HCT116 (cell line): ENCODE data around the gene SLC16A5. TPM values are rescaled to one million over a fixed set of nuclear protein-coding genes. Genes with fewer than 3 reads are reported as not detected.

Source experiments
- ATAC-seq: fragments of 200-7000 bp; cut with Tn5 transposase; 2 replicates; pipeline ENCODE4 v1.9.1; 2020; ENCODE audit warnings: mild to moderate bottlenecking, moderate library complexity
- BruUV-seq: library from RNA; stranded (reverse); fragments of 400-500 nt; replicated peaks from 2 replicates; lab custom pipeline; 2021; lab: Mats Ljungman, UMichigan
- CTCF ChIA-PET: fragments of 300-600 bp; sonication (Branson Sonifier 250); formaldehyde crosslinking; loops from one replicate; lab custom pipeline; 2021; ENCODE audit warnings: antibody characterized with exemption; lab: Charles Lee
- POLR2A ChIA-PET: fragments of 300-600, 350-600 bp; sonication (Branson Sonifier 250); formaldehyde crosslinking; loops from one replicate; lab custom pipeline; 2021; ENCODE audit warnings: antibody characterized with exemption; lab: Charles Lee
- RAD21 ChIA-PET, 2 experiments: fragments of 300-600 bp; sonication (Branson Sonifier 250); formaldehyde crosslinking; loops; one replicate each; lab custom pipeline; 2023; ENCODE audit warnings: low total read pairs in 2 of 2; ENCODE audit not compliant: uncharacterized antibody in 2 of 2, unreplicated experiment in 2 of 2, low non-redundant PET in 1 of 2; lab: Charles Lee
- DNase-seq: peaks from one replicate; pipeline ENCODE4 v3.0.0-alpha.2; 2010; ENCODE audit warnings: low read depth, low spot score
- H2AFZ ChIP-seq: fragments of 200-600 bp; shearing (Covaris generic), sonication (generic); 2 replicates; pipeline ENCODE4 v1.6.1; 2017; ENCODE audit warnings: low read depth, mixed run types, mixed read lengths, antibody characterized with exemption, low read length; ENCODE audit not compliant: poor library complexity, severe bottlenecking
- H3K27ac ChIP-seq: 2 replicates; pipeline ENCODE4 v1.5.1; 2012; ENCODE audit warnings: low read depth, low read length
- H3K27me3 ChIP-seq: fragments of 200-600 bp; sonication (generic); 2 replicates; pipeline ENCODE4 v1.6.1; 2016; ENCODE audit warnings: mixed run types, low read length, mixed read lengths; ENCODE audit not compliant: insufficient read depth
- H3K36me3 ChIP-seq, 2 experiments: fragments of 200-500 bp in 1 of 2; fragments of 200-600 bp in 1 of 2; sonication (Bioruptor generic) in 1 of 2; sonication (generic) in 1 of 2; 2 replicates each; pipeline versions ENCODE4 v1.5.1 to v1.6.1; 2014 to 2016; ENCODE audit warnings: low read length in 2 of 2, inconsistent platforms in 1 of 2, mixed read lengths in 1 of 2, mixed run types in 1 of 2; ENCODE audit not compliant: insufficient read depth in 2 of 2, control insufficient read depth in 1 of 2
- H3K4me1 ChIP-seq, 2 experiments: fragments of 200-600 bp in 1 of 2; sonication (generic) in 1 of 2; 2 replicates each; pipeline versions ENCODE4 v1.5.1 to v1.6.1; 2012 to 2017; ENCODE audit warnings: low read length in 2 of 2, inconsistent platforms in 1 of 2, mild to moderate bottlenecking in 1 of 2, mixed read lengths in 1 of 2, mixed run types in 1 of 2, moderate library complexity in 1 of 2; ENCODE audit not compliant: insufficient read depth in 2 of 2, control insufficient read depth in 1 of 2
- H3K4me2 ChIP-seq: fragments of 200-600 bp; sonication (generic); 2 replicates; pipeline ENCODE4 v1.6.1; 2017; ENCODE audit warnings: mixed run types, low read length, mixed read lengths
- H3K4me3 ChIP-seq, 2 experiments: fragments of 200-600 bp in 1 of 2; sonication (generic) in 1 of 2; replicated peaks in 1 of 2; 2 replicates each; pipeline ENCODE4 v1.5.1; 2011 to 2016; ENCODE audit warnings: low read length in 2 of 2, control low read depth in 1 of 2, low read depth in 1 of 2, mild to moderate bottlenecking in 1 of 2, mixed read lengths in 1 of 2, mixed run types in 1 of 2
- H3K79me2 ChIP-seq: fragments of 200-600 bp; sonication (generic); 2 replicates; pipeline ENCODE4 v1.6.1; 2017; ENCODE audit warnings: mild to moderate bottlenecking, mixed run types, low read length, moderate library complexity, mixed read lengths; ENCODE audit not compliant: insufficient read depth
- H3K9ac ChIP-seq: fragments of 200-600 bp; sonication (generic); 2 replicates; pipeline ENCODE4 v1.6.1; 2016; ENCODE audit warnings: low read length, mixed read lengths
- H3K9me2 ChIP-seq: fragments of 200-600 bp; sonication (generic), shearing (Covaris generic); 2 replicates; pipeline ENCODE4 v1.6.1; 2017; ENCODE audit warnings: mixed run types, mild to moderate bottlenecking, moderate library complexity; ENCODE audit not compliant: insufficient read depth
- H3K9me3 ChIP-seq, 2 experiments: fragments of 200-500 bp in 1 of 2; fragments of 200-600 bp in 1 of 2; sonication (Bioruptor generic) in 1 of 2; sonication (generic) in 1 of 2; 2 replicates each; pipeline ENCODE4 v1.6.1; 2014 to 2017; ENCODE audit warnings: low read length in 2 of 2, mixed read lengths in 2 of 2, inconsistent platforms in 1 of 2, low read depth in 1 of 2, mild to moderate bottlenecking in 1 of 2, mixed run types in 1 of 2, moderate library complexity in 1 of 2; ENCODE audit not compliant: control insufficient read depth in 1 of 2, insufficient read depth in 1 of 2
- H4K20me1 ChIP-seq: fragments of 200-600 bp; sonication (generic), shearing (Covaris generic); 2 replicates; pipeline ENCODE4 v1.6.1; 2017; ENCODE audit warnings: mixed run types, mild to moderate bottlenecking, moderate library complexity; ENCODE audit not compliant: insufficient read depth
- ATF3 ChIP-seq: IDR thresholded peaks from 2 replicates; pipeline ENCODE4 v1.6.1; 2012
- CBX3 ChIP-seq: IDR thresholded peaks from 2 replicates; pipeline ENCODE4 v1.6.1; 2012; ENCODE audit warnings: low read depth
- CEBPB ChIP-seq: IDR thresholded peaks from 2 replicates; pipeline ENCODE4 v1.6.1; 2012; ENCODE audit warnings: low read depth
- CTCF ChIP-seq, 3 experiments: fragments of 200-600 bp in 1 of 3; sonication (generic) in 1 of 3; IDR thresholded peaks in 2 of 3; conservative IDR thresholded peaks in 1 of 3; 2 replicates each; pipeline ENCODE4 v1.5.1; 2012 to 2017; ENCODE audit warnings: low read depth in 2 of 3, low read length in 2 of 3, antibody characterized with exemption in 1 of 3, borderline replicate concordance in 1 of 3, control low read depth in 1 of 3, mild to moderate bottlenecking in 1 of 3, mixed read lengths in 1 of 3, mixed run types in 1 of 3, moderate library complexity in 1 of 3; ENCODE audit not compliant: insufficient read depth in 1 of 3
- EGR1 ChIP-seq: IDR thresholded peaks from 2 replicates; pipeline ENCODE4 v1.6.1; 2012; ENCODE audit warnings: low read depth
- JUND ChIP-seq: IDR thresholded peaks from 2 replicates; pipeline ENCODE4 v1.6.1; 2012
- POLR2A ChIP-seq: IDR thresholded peaks from 2 replicates; pipeline ENCODE4 v1.7.0; 2011; ENCODE audit warnings: borderline replicate concordance; ENCODE audit not compliant: insufficient read depth, insufficient read length; ENCODE audit errors: extremely low read depth
- RAD21 ChIP-seq: IDR thresholded peaks from 2 replicates; pipeline ENCODE4 v1.6.1; 2012; ENCODE audit warnings: low read depth, mild to moderate bottlenecking
- SP1 ChIP-seq: IDR thresholded peaks from 2 replicates; pipeline ENCODE4 v1.6.1; 2012; ENCODE audit warnings: low read depth
- TCF7L2 ChIP-seq: IDR thresholded peaks from 2 replicates; pipeline ENCODE4 v1.7.0; 2011; ENCODE audit warnings: borderline replicate concordance, inconsistent platforms; ENCODE audit not compliant: insufficient read depth, insufficient read length; ENCODE audit errors: extremely low read depth
- ZNF274 ChIP-seq: fragments of 200-500 bp; sonication (Bioruptor generic); IDR thresholded peaks from 2 replicates; pipeline ENCODE4 v1.6.1; 2014; ENCODE audit warnings: mild to moderate bottlenecking, low read depth, low read length, inconsistent platforms
- intact Hi-C: fragments of 100-400 bp; cut with micrococcal nuclease; formaldehyde crosslinking; loops from 2 replicates; pipeline ENCODE4 v1.10.0; 2022
- total RNA-seq: library from RNA; stranded (reverse); gene quantifications from one replicate; pipeline ENCODE4 v1.2.1, GENCODE V29; 2021; ENCODE audit not compliant: unreplicated experiment

Gene SLC16A5
- total RNA-seq, 1 experiment from 2014 or later = 79.3 TPM

GRCh38 chr17:75116737-75117136 is 29.0 kb downstream of the SLC16A5 start:
- POLR2A ChIA-PET = interaction anchor here (1.7 to 5.3 kb wide), 2 partner anchors 7 to 38 kb away, joined by 6 to 44 read pairs; partner anchors contain the start of gene JPT1
- RAD21 ChIA-PET = no interaction called here
- DNase-seq (no peak), ATAC-seq (no peak)
- intact Hi-C loops = loop anchor here (10.0 kb wide), 1 partner anchor 148 kb away; the partner anchor contains the start of genes GGA3 and MRPS7
- no peaks in the 10 kb centered on the region; the same call in 1 of the 2 replicates for H4K20me1 ChIP-seq
- H3K4me3 ChIP-seq = no peak overlapping the region
- no peak overlapping the region for H3K27ac ChIP-seq
- no peaks in the 10 kb centered on the region for H3K9me3 ChIP-seq
- CTCF ChIA-PET = interaction anchor here (2.2 to 5.3 kb wide), 3 partner anchors 11 to 85 kb away, joined by 6 to 104 read pairs (median 50); partner anchors contain the start of gene NT5C
- H3K36me3 ChIP-seq = peaks cover 6 to 62% of the 10 kb centered on the region in 2 experiments; a peak in 3 of 4 replicates
- no peak overlapping the region for H3K4me2 ChIP-seq
- BruUV-seq = no TSS peak
- H3K4me1 ChIP-seq = peaks cover 8 to 41% of the 10 kb centered on the region in 2 experiments; a peak in 3 of 4 replicates
- no peak for TF ChIP-seq POLR2A
- TF ChIP-seq SP1 = no peak
- TF ChIP-seq TCF7L2 = no peak
- TF ChIP-seq ATF3 = no peak
- no peak for TF ChIP-seq CTCF (IDR thresholded peaks at IDR 0.05 in 2 of 3, conservative IDR thresholded peaks at IDR 0.05 in 1 of 3; ENCODE audit: borderline replicate concordance in 1 of 3, insufficient read depth in 1 of 3, low read depth in 2 of 3, low read length in 2 of 3)
- no peak for TF ChIP-seq CEBPB
- TF ChIP-seq ZNF274 = no peak
- no peak for TF ChIP-seq RAD21
- TF ChIP-seq EGR1 = no peak
- no peak for TF ChIP-seq JUND
- TF ChIP-seq CBX3 = no peak
- H3K27me3 ChIP-seq = no peaks in the 10 kb centered on the region
- H3K9me2 ChIP-seq = no peaks in the 10 kb centered on the region
- H3K79me2 ChIP-seq = peaks cover 81% of the 10 kb centered on the region
- no peak overlapping the region for H3K9ac ChIP-seq
- no peak overlapping the region for H2AFZ ChIP-seq
